GM21367 (cell line): ENCODE data around the gene BLOC1S6.

Experiments
- ATAC-seq: cut with Tn5 transposase; IDR thresholded peaks from one replicate; pipeline ENCODE4 v1.9.1; 2021; ENCODE audit not compliant: unreplicated experiment

Gene BLOC1S6

GRCh38 chr15:45587863-45588170 lies 638 bp downstream of the BLOC1S6 start:
- ATAC-seq = no peak

GRCh38 chr15:45588219-45588875 lies 1.2 kb downstream of the BLOC1S6 start:
- ATAC-seq = no peak

GRCh38 chr15:45589256-45589655 lies 2.1 kb downstream of the BLOC1S6 start:
- no peak for ATAC-seq

- no peak for ATAC-seq
Observed at GRCh38 chr15:45594319-45594718, 7.1 kb downstream of the BLOC1S6 start.

- ATAC-seq = no peak
Observed at GRCh38 chr15:45594835-45595530, 7.8 kb downstream of the BLOC1S6 start.

GRCh38 chr15:45603881-45604280 lies 16.7 kb downstream of the BLOC1S6 start:
- ATAC-seq = no peak

GRCh38 chr15:45604326-45604725 lies 17.1 kb downstream of the BLOC1S6 start:
- ATAC-seq = no peak

- ATAC-seq = no peak
Observed at GRCh38 chr15:45606413-45606812, 19.2 kb downstream of the BLOC1S6 start.

GRCh38 chr15:45606841-45607240 lies 19.7 kb downstream of the BLOC1S6 start:
- no peak for ATAC-seq

- no peak for ATAC-seq
Observed at GRCh38 chr15:45611305-45611704, 24.1 kb downstream of the BLOC1S6 start.

GRCh38 chr15:45612790-45613415 lies 25.7 kb downstream of the BLOC1S6 start:
- peak; percentile 50 for ATAC-seq

- no peak for ATAC-seq
Observed at GRCh38 chr15:45616901-45617323, 29.7 kb downstream of the BLOC1S6 start.

GRCh38 chr15:45618813-45619212 lies 31.6 kb downstream of the BLOC1S6 start:
- ATAC-seq = no peak

- ATAC-seq = no peak
Observed at GRCh38 chr15:45628136-45628535, 41.0 kb downstream of the BLOC1S6 start.

- no peak for ATAC-seq
Observed at GRCh38 chr15:45630917-45631691, 43.9 kb downstream of the BLOC1S6 start.

GRCh38 chr15:45631776-45632175 lies 44.6 kb downstream of the BLOC1S6 start:
- no peak for ATAC-seq

- ATAC-seq = peak; percentile 63
Observed at GRCh38 chr15:45634432-45635190, 47.4 kb downstream of the BLOC1S6 start, which contains the start of gene SQOR. Gene SQOR (plus strand): TSS chr15:45635029. CDS start chr15:45658924, 23,895 bp downstream.

- ATAC-seq = peak; percentile 37
Observed at GRCh38 chr15:45635191-45635638, 48.0 kb downstream of the BLOC1S6 start.

- ATAC-seq = no peak
Observed at GRCh38 chr15:45635763-45636292, 48.6 kb downstream of the BLOC1S6 start.

GRCh38 chr15:45637141-45637540 lies 50.0 kb downstream of the BLOC1S6 start:
- ATAC-seq = no peak
